Renal pelvis (tissue), 4 donors: ENCODE data around the gene NRAS. TPM values are rescaled to one million over a fixed set of nuclear protein-coding genes. Genes with fewer than 3 reads are reported as not detected.

Source experiments
- DNase-seq: peaks from one replicate; pipeline ENCODE4 v3.0.0-alpha.2; 2013
- polyA plus RNA-seq, 3 donors: library from polyadenylated mRNA; unstranded; fragments of 120-200 nt; gene quantifications; one replicate each; pipeline ENCODE4 v1.2.1, GENCODE V29; 2013; ENCODE audit not compliant: insufficient read length in 3 of 3

The NRAS gene
- polyA plus RNA-seq, 3 donors: 55.2 to 67.4 (median 65.2) TPM

- no peak for DNase-seq
Observed at GRCh38 chr1:114740331-114740730, 23.8 kb upstream of the NRAS start.

- no peak for DNase-seq
Observed at GRCh38 chr1:114737314-114737849, 20.8 kb upstream of the NRAS start.

GRCh38 chr1:114735479-114735878, 18.9 kb upstream of the NRAS start:
- DNase-seq: no peak

GRCh38 chr1:114729782-114730181, 13.2 kb upstream of the NRAS start:
- no peak for DNase-seq

- DNase-seq: no peak
Observed at GRCh38 chr1:114728553-114728952, 12.0 kb upstream of the NRAS start.

GRCh38 chr1:114725230-114725629, 8.7 kb upstream of the NRAS start:
- DNase-seq: no peak

- no peak for DNase-seq
Observed at GRCh38 chr1:114723915-114724314, 7.3 kb upstream of the NRAS start.

GRCh38 chr1:114723457-114723856, 6.9 kb upstream of the NRAS start:
- DNase-seq: no peak

- DNase-seq: no peak
Observed at GRCh38 chr1:114720492-114720891, 3.9 kb upstream of the NRAS start.

GRCh38 chr1:114719424-114719787, 2.8 kb upstream of the NRAS start:
- no peak for DNase-seq

- DNase-seq: no peak
Observed at GRCh38 chr1:114718661-114719423, 2.3 kb upstream of the NRAS start.

- DNase-seq: no peak
Observed at GRCh38 chr1:114715952-114716303, 643 bp downstream of the NRAS start.

GRCh38 chr1:114712977-114713376, 3.6 kb downstream of the NRAS start:
- DNase-seq: no peak

- DNase-seq: no peak
Observed at GRCh38 chr1:114710360-114710759, 6.2 kb downstream of the NRAS start.

GRCh38 chr1:114707604-114708003, 9.0 kb downstream of the NRAS start:
- no peak for DNase-seq

- DNase-seq: no peak
Observed at GRCh38 chr1:114703242-114703641, 13.3 kb downstream of the NRAS start.

- DNase-seq: no peak
Observed at GRCh38 chr1:114702737-114703136, 13.8 kb downstream of the NRAS start.

- no peak for DNase-seq
Observed at GRCh38 chr1:114701931-114702330, 14.6 kb downstream of the NRAS start.

GRCh38 chr1:114700036-114700600, 16.5 kb downstream of the NRAS start:
- no peak for DNase-seq

GRCh38 chr1:114696810-114697209, 19.8 kb downstream of the NRAS start:
- no peak for DNase-seq

GRCh38 chr1:114695430-114696058, 21.0 kb downstream of the NRAS start, which contains the start of gene AMPD1:
TSS of gene AMPD1 (minus strand) at chr1:114695546. CDS start at chr1:114695471, 75 bp downstream.
- no peak for DNase-seq

- no peak for DNase-seq
Observed at GRCh38 chr1:114694540-114695310, 21.8 kb downstream of the NRAS start.
